Mammary epithelial cell (primary cell): ENCODE measurements around the gene FBN2.

Experiments
- CTCF ChIP-seq, 2 donors: IDR thresholded peaks in 1 of 2; conservative IDR thresholded peaks in 1 of 2; 2 replicates each; pipeline ENCODE4 v1.5.1; 2011 to 2012; ENCODE audit warnings: inconsistent platforms in 2 of 2, low read length in 2 of 2, mild to moderate bottlenecking in 2 of 2, control low read depth in 1 of 2, low read depth in 1 of 2; ENCODE audit not compliant: insufficient read depth in 1 of 2; ENCODE audit errors: extremely low read depth in 1 of 2
- EZH2 ChIP-seq: IDR thresholded peaks from 2 replicates; pipeline ENCODE4 v1.6.1; 2012; ENCODE audit warnings: low read length, inconsistent platforms, borderline replicate concordance

DNA sequence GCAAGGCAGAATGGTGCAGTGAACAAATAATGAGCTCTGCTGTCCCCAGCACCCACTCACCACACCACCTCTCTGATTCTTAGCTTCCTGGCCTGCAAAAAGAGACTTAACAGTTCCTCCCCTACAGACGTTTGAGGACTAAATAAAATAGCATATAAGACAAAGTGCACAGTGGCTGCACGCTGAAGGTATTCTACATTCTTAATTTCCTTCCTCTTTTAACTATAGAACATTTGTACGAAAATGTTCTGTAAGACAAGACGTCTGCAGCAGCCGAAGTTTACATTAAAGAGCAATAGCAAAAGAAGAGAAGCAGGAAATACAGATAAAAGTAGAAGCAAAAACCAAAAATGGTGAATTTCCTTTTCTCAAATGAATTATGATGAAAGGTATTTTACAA is 15.7 kb downstream of the FBN2 start:
- TF ChIP-seq CTCF (conservative IDR thresholded peaks at IDR 0.05 in 1 of 2, IDR thresholded peaks at IDR 0.05 in 1 of 2; ENCODE audit: extremely low read depth in 1 of 2, insufficient read depth in 1 of 2, low read depth in 1 of 2, low read length in 2 of 2) (no peak), EZH2 (no peak)
